ENCODE measurements around the gene ZDHHC22.

Gene ZDHHC22

GRCh38 chr14:77088645-77089044 is 52.9 kb downstream of the ZDHHC22 start:
- Histone ChIP-seq H3K9me3 (ENCODE audit: control insufficient read depth, low read length) (peaks cover 3% of the 10 kb centered on the region), H3K27me3 (ENCODE audit: control insufficient read depth in 1 of 2, insufficient read depth in 1 of 2, low read length in 2 of 2) (peaks cover 23 to 24% of the 10 kb centered on the region in 2 experiments), H3K23ac (ENCODE audit: low read length in 2 of 2) (no peak overlapping the region), H3K79me1 (replicated peaks; ENCODE audit: low read length, poor library complexity, severe bottlenecking) (no peaks in the 10 kb centered on the region), H3K4me3 (ENCODE audit: insufficient read depth in 1 of 2, low read depth in 1 of 2, low read length in 2 of 2) (no peak overlapping the region), H4K8ac (ENCODE audit: low read length) (no peak overlapping the region), H3K9ac (ENCODE audit: low read length) (no peak overlapping the region), H3K4ac (ENCODE audit: low read depth in 1 of 2, low read length in 2 of 2) (no peak overlapping the region), H2BK120ac (ENCODE audit: low read depth, low read length) (no peak overlapping the region), H2BK5ac (ENCODE audit: low read depth, low read length, poor library complexity, severe bottlenecking) (no peak overlapping the region), H3K18ac (ENCODE audit: low read depth in 1 of 2, low read length in 2 of 2) (no peak overlapping the region), H2AFZ (ENCODE audit: low read depth, low read length) (no peak overlapping the region), H3K4me2 (ENCODE audit: low read length, poor library complexity, severe bottlenecking) (no peak overlapping the region), H3K27ac (ENCODE audit: low read length, poor library complexity, severe bottlenecking) (no peak overlapping the region), H4K91ac (ENCODE audit: low read length) (no peak overlapping the region), H3K4me1 (ENCODE audit: control insufficient read depth, insufficient read depth, low read depth, low read length) (no peaks in the 10 kb centered on the region), H2AK5ac (ENCODE audit: low read length, severe bottlenecking) (no peak overlapping the region), H3K36me3 (ENCODE audit: control insufficient read depth in 1 of 2, insufficient read depth in 2 of 2, low read depth in 1 of 2, low read length in 2 of 2) (no peaks in the 10 kb centered on the region), H3K14ac (ENCODE audit: low read length in 2 of 2) (no peak overlapping the region), H2BK12ac (ENCODE audit: low read length in 2 of 2) (no peak overlapping the region), H2BK15ac (ENCODE audit: low read depth, poor library complexity, severe bottlenecking) (no peak overlapping the region)
- WGBS, result 57% methylated on average over 1 of the region's 2 CpGs
- no peak for DNase-seq

- H3K4me1 ChIP-seq (ENCODE audit: control insufficient read depth, insufficient read depth, low read depth, low read length), result no peaks in the 10 kb centered on the region
- WGBS, result 31% methylated on average over 3 of the region's 5 CpGs
These were observed 53.4 kb downstream of the ZDHHC22 start for GRCh38 chr14:77088219-77088618.

GRCh38 chr14:77087631-77088030 is 54.0 kb downstream of the ZDHHC22 start:
- Histone ChIP-seq H2BK15ac (ENCODE audit: low read depth, poor library complexity, severe bottlenecking) (no peak overlapping the region), H3K9ac (ENCODE audit: low read length) (no peak overlapping the region), H2AFZ (ENCODE audit: low read depth, low read length) (no peak overlapping the region), H4K91ac (ENCODE audit: low read length) (no peak overlapping the region), H3K14ac (ENCODE audit: low read length in 2 of 2) (no peak overlapping the region), H3K36me3 (ENCODE audit: control insufficient read depth in 1 of 2, insufficient read depth in 2 of 2, low read depth in 1 of 2, low read length in 2 of 2) (no peaks in the 10 kb centered on the region), H3K4ac (ENCODE audit: low read depth in 1 of 2, low read length in 2 of 2) (no peak overlapping the region), H3K27ac (ENCODE audit: low read length, poor library complexity, severe bottlenecking) (no peak overlapping the region), H2BK12ac (ENCODE audit: low read length in 2 of 2) (no peak overlapping the region), H3K4me1 (ENCODE audit: control insufficient read depth, insufficient read depth, low read depth, low read length) (no peaks in the 10 kb centered on the region), H2BK5ac (ENCODE audit: low read depth, low read length, poor library complexity, severe bottlenecking) (no peak overlapping the region), H3K9me3 (ENCODE audit: control insufficient read depth, low read length) (peaks cover 3% of the 10 kb centered on the region), H3K23ac (ENCODE audit: low read length in 2 of 2) (no peak overlapping the region), H3K4me3 (ENCODE audit: insufficient read depth in 1 of 2, low read depth in 1 of 2, low read length in 2 of 2) (no peak overlapping the region), H4K8ac (ENCODE audit: low read length) (no peak overlapping the region), H3K4me2 (ENCODE audit: low read length, poor library complexity, severe bottlenecking) (no peak overlapping the region), H2AK5ac (ENCODE audit: low read length, severe bottlenecking) (no peak overlapping the region), H3K18ac (ENCODE audit: low read depth in 1 of 2, low read length in 2 of 2) (no peak overlapping the region), H3K79me1 (replicated peaks; ENCODE audit: low read length, poor library complexity, severe bottlenecking) (no peaks in the 10 kb centered on the region), H3K27me3 (ENCODE audit: control insufficient read depth in 1 of 2, insufficient read depth in 1 of 2, low read length in 2 of 2) (peaks cover 24 to 28% of the 10 kb centered on the region in 2 experiments), H2BK120ac (ENCODE audit: low read depth, low read length) (no peak overlapping the region)
- 68% methylated on average over 3 of the region's 3 CpGs for WGBS
- no peak for DNase-seq

More at GRCh38 chr14:77088219-77088618, 53.4 kb downstream of the ZDHHC22 start:
- H3K9ac ChIP-seq (ENCODE audit: low read length), result no peak overlapping the region
- no peak overlapping the region for H3K14ac ChIP-seq (ENCODE audit: low read length in 2 of 2)
- no peak overlapping the region for H3K23ac ChIP-seq (ENCODE audit: low read length in 2 of 2)
- H3K79me1 ChIP-seq (replicated peaks; ENCODE audit: low read length, poor library complexity, severe bottlenecking), result no peaks in the 10 kb centered on the region
- no peak overlapping the region for H3K4me2 ChIP-seq (ENCODE audit: low read length, poor library complexity, severe bottlenecking)
- peaks cover 23 to 24% of the 10 kb centered on the region in 2 experiments for H3K27me3 ChIP-seq (ENCODE audit: control insufficient read depth in 1 of 2, insufficient read depth in 1 of 2, low read length in 2 of 2)
- no peak overlapping the region for H3K27ac ChIP-seq (ENCODE audit: low read length, poor library complexity, severe bottlenecking)
- no peak overlapping the region for H2BK120ac ChIP-seq (ENCODE audit: low read depth, low read length)
- no peak overlapping the region for H2BK15ac ChIP-seq (ENCODE audit: low read depth, poor library complexity, severe bottlenecking)
- no peak overlapping the region for H3K18ac ChIP-seq (ENCODE audit: low read depth in 1 of 2, low read length in 2 of 2)
- H3K4ac ChIP-seq (ENCODE audit: low read depth in 1 of 2, low read length in 2 of 2), result no peak overlapping the region
- H4K91ac ChIP-seq (ENCODE audit: low read length), result no peak overlapping the region
- H2BK5ac ChIP-seq (ENCODE audit: low read depth, low read length, poor library complexity, severe bottlenecking), result no peak overlapping the region
- H4K8ac ChIP-seq (ENCODE audit: low read length), result no peak overlapping the region
- H2AFZ ChIP-seq (ENCODE audit: low read depth, low read length), result no peak overlapping the region
- no peak overlapping the region for H3K4me3 ChIP-seq (ENCODE audit: insufficient read depth in 1 of 2, low read depth in 1 of 2, low read length in 2 of 2)
- H3K36me3 ChIP-seq (ENCODE audit: control insufficient read depth in 1 of 2, insufficient read depth in 2 of 2, low read depth in 1 of 2, low read length in 2 of 2), result no peaks in the 10 kb centered on the region
- H2BK12ac ChIP-seq (ENCODE audit: low read length in 2 of 2), result no peak overlapping the region
- H3K9me3 ChIP-seq (ENCODE audit: control insufficient read depth, low read length), result peaks cover 3% of the 10 kb centered on the region
- no peak overlapping the region for H2AK5ac ChIP-seq (ENCODE audit: low read length, severe bottlenecking)
- no peak for DNase-seq

GRCh38 chr14:77086951-77087350 is 54.6 kb downstream of the ZDHHC22 start:
- H2BK120ac ChIP-seq (ENCODE audit: low read depth, low read length), result no peak overlapping the region
- no peak overlapping the region for H2BK15ac ChIP-seq (ENCODE audit: low read depth, poor library complexity, severe bottlenecking)
- no peak overlapping the region for H2BK12ac ChIP-seq (ENCODE audit: low read length in 2 of 2)
- peaks cover 3% of the 10 kb centered on the region for H3K9me3 ChIP-seq (ENCODE audit: control insufficient read depth, low read length)
- no peaks in the 10 kb centered on the region for H3K4me1 ChIP-seq (ENCODE audit: control insufficient read depth, insufficient read depth, low read depth, low read length)
- H3K27me3 ChIP-seq (ENCODE audit: control insufficient read depth in 1 of 2, insufficient read depth in 1 of 2, low read length in 2 of 2), result peaks cover 24 to 35% of the 10 kb centered on the region in 2 experiments
- no peak overlapping the region for H3K14ac ChIP-seq (ENCODE audit: low read length in 2 of 2)
- WGBS, result 97% methylated on average over 5 of the region's 6 CpGs
- no peaks in the 10 kb centered on the region for H3K79me1 ChIP-seq (replicated peaks; ENCODE audit: low read length, poor library complexity, severe bottlenecking)
- H3K9ac ChIP-seq (ENCODE audit: low read length), result no peak overlapping the region
- H3K4me3 ChIP-seq (ENCODE audit: insufficient read depth in 1 of 2, low read depth in 1 of 2, low read length in 2 of 2), result no peak overlapping the region
- no peak overlapping the region for H3K4me2 ChIP-seq (ENCODE audit: low read length, poor library complexity, severe bottlenecking)
- no peak overlapping the region for H3K18ac ChIP-seq (ENCODE audit: low read depth in 1 of 2, low read length in 2 of 2)
- no peak for DNase-seq
- no peak overlapping the region for H2BK5ac ChIP-seq (ENCODE audit: low read depth, low read length, poor library complexity, severe bottlenecking)
- H4K8ac ChIP-seq (ENCODE audit: low read length), result no peak overlapping the region
- H2AK5ac ChIP-seq (ENCODE audit: low read length, severe bottlenecking), result no peak overlapping the region
- H3K4ac ChIP-seq (ENCODE audit: low read depth in 1 of 2, low read length in 2 of 2), result no peak overlapping the region
- no peaks in the 10 kb centered on the region for H3K36me3 ChIP-seq (ENCODE audit: control insufficient read depth in 1 of 2, insufficient read depth in 2 of 2, low read depth in 1 of 2, low read length in 2 of 2)
- H4K91ac ChIP-seq (ENCODE audit: low read length), result no peak overlapping the region
- H3K27ac ChIP-seq (ENCODE audit: low read length, poor library complexity, severe bottlenecking), result no peak overlapping the region
- no peak overlapping the region for H2AFZ ChIP-seq (ENCODE audit: low read depth, low read length)
- no peak overlapping the region for H3K23ac ChIP-seq (ENCODE audit: low read length in 2 of 2)

Data from mesenchymal stem cell (in vitro differentiated cells and primary cell).